BJ (cell line): ENCODE data around the gene WWOX. TPM values are rescaled to one million over a fixed set of nuclear protein-coding genes. Genes with fewer than 3 reads are reported as not detected.

Experiments
- CTCF ChIA-PET: fragments of 350-600 bp; formaldehyde crosslinking; extraction: SDS; loops from one replicate; lab custom pipeline; 2021; ENCODE audit warnings: antibody characterized with exemption, inconsistent platforms; lab: Yijun Ruan, JAX
- POLR2A ChIA-PET: fragments of 300-600 bp; sonication (Branson Sonifier 250); formaldehyde crosslinking; extraction: SDS; loops from one replicate; lab custom pipeline; 2021; ENCODE audit warnings: antibody characterized with exemption; lab: Charles Lee
- DNase-seq: peaks from one replicate; pipeline ENCODE4 v3.0.0-alpha.2; 2011; ENCODE audit warnings: low read depth
- H3K27me3 ChIP-seq: 2 replicates; pipeline ENCODE4 v1.6.0; 2011; ENCODE audit warnings: low read length; ENCODE audit not compliant: control insufficient read depth, insufficient read depth
- H3K36me3 ChIP-seq: 2 replicates; pipeline ENCODE4 v1.5.1; 2011; ENCODE audit warnings: low read length; ENCODE audit not compliant: control insufficient read depth, insufficient read depth
- H3K4me3 ChIP-seq: 2 replicates; pipeline ENCODE4 v1.5.1; 2011; ENCODE audit warnings: low read depth, mild to moderate bottlenecking, control low read depth, low read length
- CTCF ChIP-seq: IDR thresholded peaks from 2 replicates; pipeline ENCODE4 v1.5.1; 2011; ENCODE audit warnings: low read depth, mild to moderate bottlenecking, control low read depth, inconsistent platforms, low read length, moderate library complexity; ENCODE audit not compliant: insufficient read depth
- polyA plus RNA-seq: library from polyadenylated mRNA; depleted of rRNA; stranded (reverse); fragments of >200 nt; gene quantifications from 2 replicates; pipeline ENCODE4 v1.2.3, GENCODE V29; 2011

WWOX gene
- polyA plus RNA-seq, 1 experiment, result 3.1 TPM

- Histone ChIP-seq H3K36me3 (no peaks in the 10 kb centered on the region), H3K27me3 (no peaks in the 10 kb centered on the region), H3K4me3 (no peak overlapping the region)
- no peak for TF ChIP-seq CTCF
- POLR2A ChIA-PET, result no interaction called here
- no peak for DNase-seq
- CTCF ChIA-PET, result no interaction called here
Measured at GRCh38 chr16:78773706-78774105, 674.3 kb downstream of the WWOX start.

GRCh38 chr16:78775161-78775561, 675.7 kb downstream of the WWOX start:
- Histone ChIP-seq H3K4me3 (no peak overlapping the region), H3K27me3 (no peaks in the 10 kb centered on the region), H3K36me3 (no peaks in the 10 kb centered on the region)
- DNase-seq, result no peak
- ChIA-PET POLR2A (no interaction called here), CTCF (no interaction called here)
- TF ChIP-seq CTCF, result no peak

GRCh38 chr16:78778101-78779004, 678.9 kb downstream of the WWOX start:
- ChIA-PET POLR2A (no interaction called here), CTCF (interaction anchor here (1.4 kb wide), 1 partner anchor 8 kb away, joined by 5 read pairs; no protein-coding TSS in a partner anchor)
- Histone ChIP-seq H3K36me3 (no peaks in the 10 kb centered on the region), H3K4me3 (no peak overlapping the region), H3K27me3 (no peaks in the 10 kb centered on the region)
- no peak for DNase-seq
- TF ChIP-seq CTCF, result no peak

- H3K36me3 ChIP-seq, result no peaks in the 10 kb centered on the region
- DNase-seq, result no peak
- CTCF ChIA-PET, result no interaction called here
Measured at GRCh38 chr16:78780808-78781207, 681.4 kb downstream of the WWOX start.

GRCh38 chr16:78782572-78782971, 683.1 kb downstream of the WWOX start:
- ChIA-PET CTCF (no interaction called here), POLR2A (no interaction called here)
- DNase-seq, result no peak
- Histone ChIP-seq H3K4me3 (no peak overlapping the region), H3K27me3 (no peaks in the 10 kb centered on the region), H3K36me3 (no peaks in the 10 kb centered on the region)
- TF ChIP-seq CTCF, result no peak

More at GRCh38 chr16:78780808-78781207, 681.4 kb downstream of the WWOX start:
- Histone ChIP-seq H3K27me3 (no peaks in the 10 kb centered on the region), H3K4me3 (no peak overlapping the region)
- no peak for TF ChIP-seq CTCF
- POLR2A ChIA-PET, result no interaction called here
